GM23338 (cell line): Measurements from ENCODE around the gene BACE2. TPM values are rescaled to one million over a fixed set of nuclear protein-coding genes. Genes with fewer than 3 reads are reported as not detected.

Source experiments
- ATAC-seq: fragments of 200-7000 bp; cut with Tn5 transposase; 3 replicates; pipeline ENCODE4 v1.9.1; 2020
- DNase-seq: peaks from one replicate; pipeline ENCODE4 v3.0.0-alpha.2; 2015; ENCODE audit warnings: low spot score
- H2AFZ ChIP-seq: fragments of 200-600 bp; sonication (generic); 2 replicates; pipeline ENCODE4 v1.8.0; 2016; ENCODE audit warnings: antibody characterized with exemption, mild to moderate bottlenecking, moderate library complexity
- H3F3A ChIP-seq: fragments of 200-600 bp; sonication (generic); replicated peaks from 2 replicates; pipeline ENCODE4 v1.8.0; 2017; ENCODE audit warnings: antibody characterized with exemption, mixed run types, low read depth
- H3K27ac ChIP-seq: fragments of 200-600 bp; sonication (generic); 2 replicates; pipeline ENCODE4 v1.6.1; 2016; ENCODE audit warnings: low read depth
- H3K27me3 ChIP-seq: fragments of 200-600 bp; sonication (generic); 2 replicates; pipeline ENCODE4 v1.8.0; 2016; ENCODE audit warnings: mild to moderate bottlenecking, mixed run types, moderate library complexity; ENCODE audit not compliant: insufficient read depth
- H3K36me3 ChIP-seq: fragments of 200-600 bp; sonication (generic); 2 replicates; pipeline ENCODE4 v1.8.0; 2016; ENCODE audit warnings: mild to moderate bottlenecking; ENCODE audit not compliant: insufficient read depth
- H3K4me1 ChIP-seq: fragments of 200-600 bp; sonication (generic); 2 replicates; pipeline ENCODE4 v1.8.0; 2016; ENCODE audit warnings: mild to moderate bottlenecking, moderate library complexity; ENCODE audit not compliant: insufficient read depth
- H3K4me2 ChIP-seq: fragments of 200-600 bp; sonication (generic); 2 replicates; pipeline ENCODE4 v1.7.1; 2017; ENCODE audit warnings: mixed run types
- H3K4me3 ChIP-seq: fragments of 200-600 bp; sonication (generic); 2 replicates; pipeline ENCODE4 v1.6.1; 2016; ENCODE audit warnings: mixed run types
- H3K79me2 ChIP-seq: fragments of 200-600 bp; sonication (generic); replicated peaks from 2 replicates; pipeline ENCODE4 v1.8.0; 2017; ENCODE audit warnings: mild to moderate bottlenecking; ENCODE audit not compliant: insufficient read depth
- H3K9me2 ChIP-seq: fragments of 200-600 bp; sonication (generic); 2 replicates; pipeline ENCODE4 v1.8.0; 2017; ENCODE audit not compliant: insufficient read depth
- H4K20me1 ChIP-seq: fragments of 200-600 bp; sonication (generic); replicated peaks from 2 replicates; pipeline ENCODE4 v1.8.0; 2017; ENCODE audit warnings: mild to moderate bottlenecking; ENCODE audit not compliant: insufficient read depth
- H3K27ac Mint-ChIP-seq: 2 replicates; pipeline ENCODE4 v1.8.0; 2020; ENCODE audit warnings: inconsistent platforms, mild to moderate bottlenecking, moderate library complexity, mixed read lengths
- H3K27me3 Mint-ChIP-seq: 3 replicates; pipeline ENCODE4 v1.8.0; 2022; ENCODE audit warnings: low read depth, mild to moderate bottlenecking, moderate library complexity, mixed read lengths, inconsistent platforms; ENCODE audit not compliant: insufficient read depth, poor library complexity
- H3K36me3 Mint-ChIP-seq: 3 replicates; pipeline ENCODE4 v1.8.0; 2021; ENCODE audit warnings: low read depth, mild to moderate bottlenecking, inconsistent platforms, moderate library complexity, mixed read lengths
- H3K4me1 Mint-ChIP-seq: 3 replicates; pipeline ENCODE4 v1.8.0; 2020; ENCODE audit warnings: mild to moderate bottlenecking, inconsistent platforms, mixed read lengths
- H3K4me3 Mint-ChIP-seq: 3 replicates; pipeline ENCODE4 v1.8.0; 2021; ENCODE audit warnings: moderate library complexity, mild to moderate bottlenecking, inconsistent platforms, mixed read lengths
- H3K9me3 Mint-ChIP-seq: 3 replicates; pipeline ENCODE4 v1.8.0; 2020; ENCODE audit warnings: moderate library complexity, mild to moderate bottlenecking, inconsistent platforms, mixed read lengths
- CREB1 ChIP-seq: fragments of 250-450 bp; sonication (Bioruptor Pico); IDR thresholded peaks from 2 replicates; pipeline ENCODE4 v1.5.0; 2020; ENCODE audit warnings: low read depth, mild to moderate bottlenecking, moderate library complexity
- EZH2 ChIP-seq: fragments of 200-600 bp; sonication (generic); IDR thresholded peaks from one replicate; pipeline ENCODE4 v1.8.0; 2017; ENCODE audit warnings: antibody characterized with exemption, mild to moderate bottlenecking, low read depth; ENCODE audit not compliant: unreplicated experiment
- EZH2phosphoT487 ChIP-seq: fragments of 200-600 bp; sonication (generic); IDR thresholded peaks from one replicate; pipeline ENCODE4 v1.8.1; 2018; ENCODE audit warnings: antibody characterized with exemption; ENCODE audit not compliant: unreplicated experiment
- JUNB ChIP-seq: IDR thresholded peaks from one replicate; pipeline ENCODE4 v1.6.1; 2016; ENCODE audit warnings: antibody characterized with exemption; ENCODE audit not compliant: unreplicated experiment
- NANOG ChIP-seq: IDR thresholded peaks from 2 replicates; pipeline ENCODE4 v1.6.1; 2016; ENCODE audit warnings: antibody characterized with exemption, borderline replicate concordance
- STAT1 ChIP-seq: IDR thresholded peaks from one replicate; pipeline ENCODE4 v1.6.1; 2016; ENCODE audit warnings: antibody characterized with exemption; ENCODE audit not compliant: unreplicated experiment
- polyA plus RNA-seq: library from polyadenylated mRNA; unstranded; fragments of >200 nt; fragmentation: Nextera tagmentation; extraction: Ambion mirVana; gene quantifications from 2 replicates; pipeline ENCODE4 v1.2.1, GENCODE V29; 2016
- total RNA-seq: library from RNA; depleted of rRNA; stranded (reverse); fragments of >200 nt; shearing (Covaris generic); gene quantifications from 2 replicates; pipeline ENCODE4 v1.2.3, GENCODE V29; 2014
- TF ChIP-seq, protein P1 (sequence below): IDR thresholded peaks from one replicate; pipeline ENCODE4 v1.6.1; 2018; ENCODE audit warnings: antibody characterized with exemption; ENCODE audit not compliant: unreplicated experiment
- TF ChIP-seq, protein P2 (sequence below): fragments of 250-450 bp; sonication (Bioruptor Pico); IDR thresholded peaks from 2 replicates; pipeline ENCODE4 v1.5.0; 2020; ENCODE audit warnings: mild to moderate bottlenecking, moderate library complexity

BACE2 gene
- total and polyA plus RNA-seq, 2 experiments from 2014 or later, result 3.5 to 6.8 TPM

DNA sequence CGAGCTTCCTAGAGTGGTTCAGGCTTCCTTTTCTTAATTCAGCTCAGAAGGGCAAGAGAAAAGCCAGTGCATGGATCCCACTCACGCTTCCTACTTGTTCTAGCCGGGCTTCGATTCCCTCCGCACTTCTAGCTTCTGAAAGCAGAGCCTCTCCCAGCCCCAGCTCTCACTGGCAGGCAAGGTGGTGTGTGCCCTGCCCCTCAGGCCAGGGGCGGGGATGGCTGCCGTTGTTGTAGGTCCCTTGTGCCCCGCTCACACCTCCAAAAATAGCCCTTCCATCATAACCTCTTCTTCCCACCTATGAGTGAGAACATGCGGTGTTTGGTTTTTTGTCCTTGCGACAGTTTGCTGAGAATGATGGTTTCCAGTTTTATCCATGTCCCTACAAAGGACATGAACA, 31.6 kb downstream of the BACE2 start (continued):
- TF ChIP-seq, protein P1, sequence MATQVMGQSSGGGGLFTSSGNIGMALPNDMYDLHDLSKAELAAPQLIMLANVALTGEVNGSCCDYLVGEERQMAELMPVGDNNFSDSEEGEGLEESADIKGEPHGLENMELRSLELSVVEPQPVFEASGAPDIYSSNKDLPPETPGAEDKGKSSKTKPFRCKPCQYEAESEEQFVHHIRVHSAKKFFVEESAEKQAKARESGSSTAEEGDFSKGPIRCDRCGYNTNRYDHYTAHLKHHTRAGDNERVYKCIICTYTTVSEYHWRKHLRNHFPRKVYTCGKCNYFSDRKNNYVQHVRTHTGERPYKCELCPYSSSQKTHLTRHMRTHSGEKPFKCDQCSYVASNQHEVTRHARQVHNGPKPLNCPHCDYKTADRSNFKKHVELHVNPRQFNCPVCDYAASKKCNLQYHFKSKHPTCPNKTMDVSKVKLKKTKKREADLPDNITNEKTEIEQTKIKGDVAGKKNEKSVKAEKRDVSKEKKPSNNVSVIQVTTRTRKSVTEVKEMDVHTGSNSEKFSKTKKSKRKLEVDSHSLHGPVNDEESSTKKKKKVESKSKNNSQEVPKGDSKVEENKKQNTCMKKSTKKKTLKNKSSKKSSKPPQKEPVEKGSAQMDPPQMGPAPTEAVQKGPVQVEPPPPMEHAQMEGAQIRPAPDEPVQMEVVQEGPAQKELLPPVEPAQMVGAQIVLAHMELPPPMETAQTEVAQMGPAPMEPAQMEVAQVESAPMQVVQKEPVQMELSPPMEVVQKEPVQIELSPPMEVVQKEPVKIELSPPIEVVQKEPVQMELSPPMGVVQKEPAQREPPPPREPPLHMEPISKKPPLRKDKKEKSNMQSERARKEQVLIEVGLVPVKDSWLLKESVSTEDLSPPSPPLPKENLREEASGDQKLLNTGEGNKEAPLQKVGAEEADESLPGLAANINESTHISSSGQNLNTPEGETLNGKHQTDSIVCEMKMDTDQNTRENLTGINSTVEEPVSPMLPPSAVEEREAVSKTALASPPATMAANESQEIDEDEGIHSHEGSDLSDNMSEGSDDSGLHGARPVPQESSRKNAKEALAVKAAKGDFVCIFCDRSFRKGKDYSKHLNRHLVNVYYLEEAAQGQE, result no peak

DNA sequence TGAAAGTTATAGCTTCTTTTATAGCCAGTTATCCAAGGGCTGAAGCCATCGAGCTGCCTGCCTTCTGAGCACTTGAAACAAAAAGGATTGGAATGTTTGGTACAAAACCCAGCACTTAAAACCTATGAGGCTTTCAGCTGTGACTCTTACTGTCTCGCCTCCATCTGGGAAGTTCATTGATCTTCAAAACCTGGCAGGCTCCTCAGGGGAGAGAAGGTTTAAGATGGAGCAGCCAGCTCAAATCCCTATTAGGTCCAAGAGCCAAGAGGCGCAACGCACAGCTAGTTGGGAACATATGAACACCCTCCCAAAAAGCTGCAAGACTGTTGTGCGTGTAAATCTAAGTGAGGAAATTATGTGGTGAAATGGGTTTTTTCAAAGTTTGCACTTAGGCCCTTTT, 33.4 kb downstream of the BACE2 start:
- no peaks in the 10 kb centered on the region for H3K4me1 ChIP-seq
- H3K9me3 Mint-ChIP-seq, result no peaks in the 10 kb centered on the region
- no peak overlapping the region for H3K27ac ChIP-seq
- no peaks in the 10 kb centered on the region for H4K20me1 ChIP-seq
- no peak overlapping the region for H3K4me3 Mint-ChIP-seq
- no peak for ATAC-seq
- no peaks in the 10 kb centered on the region for H3K27me3 ChIP-seq
- peaks cover 6% of the 10 kb centered on the region; the same call in 2 of the 3 replicates for H3K4me1 Mint-ChIP-seq
- H3K27me3 Mint-ChIP-seq, result peaks cover 6% of the 10 kb centered on the region
- H3K79me2 ChIP-seq, result no peaks in the 10 kb centered on the region
- no peaks in the 10 kb centered on the region for H3F3A ChIP-seq
- H3K36me3 ChIP-seq, result no peaks in the 10 kb centered on the region
- H3K9me2 ChIP-seq, result no peaks in the 10 kb centered on the region
- no peaks in the 10 kb centered on the region for H3K36me3 Mint-ChIP-seq
- no peak overlapping the region for H3K27ac Mint-ChIP-seq
- no peak overlapping the region for H2AFZ ChIP-seq
- no peak overlapping the region for H3K4me3 ChIP-seq
- H3K4me2 ChIP-seq, result no peak overlapping the region
- DNase-seq, result no peak
- TF ChIP-seq CREB1 (CRISPR knock-in tag), result no peak
- no peak for TF ChIP-seq EZH2
- no peak for TF ChIP-seq JUNB
- TF ChIP-seq NANOG, result no peak
- TF ChIP-seq, protein P2, sequence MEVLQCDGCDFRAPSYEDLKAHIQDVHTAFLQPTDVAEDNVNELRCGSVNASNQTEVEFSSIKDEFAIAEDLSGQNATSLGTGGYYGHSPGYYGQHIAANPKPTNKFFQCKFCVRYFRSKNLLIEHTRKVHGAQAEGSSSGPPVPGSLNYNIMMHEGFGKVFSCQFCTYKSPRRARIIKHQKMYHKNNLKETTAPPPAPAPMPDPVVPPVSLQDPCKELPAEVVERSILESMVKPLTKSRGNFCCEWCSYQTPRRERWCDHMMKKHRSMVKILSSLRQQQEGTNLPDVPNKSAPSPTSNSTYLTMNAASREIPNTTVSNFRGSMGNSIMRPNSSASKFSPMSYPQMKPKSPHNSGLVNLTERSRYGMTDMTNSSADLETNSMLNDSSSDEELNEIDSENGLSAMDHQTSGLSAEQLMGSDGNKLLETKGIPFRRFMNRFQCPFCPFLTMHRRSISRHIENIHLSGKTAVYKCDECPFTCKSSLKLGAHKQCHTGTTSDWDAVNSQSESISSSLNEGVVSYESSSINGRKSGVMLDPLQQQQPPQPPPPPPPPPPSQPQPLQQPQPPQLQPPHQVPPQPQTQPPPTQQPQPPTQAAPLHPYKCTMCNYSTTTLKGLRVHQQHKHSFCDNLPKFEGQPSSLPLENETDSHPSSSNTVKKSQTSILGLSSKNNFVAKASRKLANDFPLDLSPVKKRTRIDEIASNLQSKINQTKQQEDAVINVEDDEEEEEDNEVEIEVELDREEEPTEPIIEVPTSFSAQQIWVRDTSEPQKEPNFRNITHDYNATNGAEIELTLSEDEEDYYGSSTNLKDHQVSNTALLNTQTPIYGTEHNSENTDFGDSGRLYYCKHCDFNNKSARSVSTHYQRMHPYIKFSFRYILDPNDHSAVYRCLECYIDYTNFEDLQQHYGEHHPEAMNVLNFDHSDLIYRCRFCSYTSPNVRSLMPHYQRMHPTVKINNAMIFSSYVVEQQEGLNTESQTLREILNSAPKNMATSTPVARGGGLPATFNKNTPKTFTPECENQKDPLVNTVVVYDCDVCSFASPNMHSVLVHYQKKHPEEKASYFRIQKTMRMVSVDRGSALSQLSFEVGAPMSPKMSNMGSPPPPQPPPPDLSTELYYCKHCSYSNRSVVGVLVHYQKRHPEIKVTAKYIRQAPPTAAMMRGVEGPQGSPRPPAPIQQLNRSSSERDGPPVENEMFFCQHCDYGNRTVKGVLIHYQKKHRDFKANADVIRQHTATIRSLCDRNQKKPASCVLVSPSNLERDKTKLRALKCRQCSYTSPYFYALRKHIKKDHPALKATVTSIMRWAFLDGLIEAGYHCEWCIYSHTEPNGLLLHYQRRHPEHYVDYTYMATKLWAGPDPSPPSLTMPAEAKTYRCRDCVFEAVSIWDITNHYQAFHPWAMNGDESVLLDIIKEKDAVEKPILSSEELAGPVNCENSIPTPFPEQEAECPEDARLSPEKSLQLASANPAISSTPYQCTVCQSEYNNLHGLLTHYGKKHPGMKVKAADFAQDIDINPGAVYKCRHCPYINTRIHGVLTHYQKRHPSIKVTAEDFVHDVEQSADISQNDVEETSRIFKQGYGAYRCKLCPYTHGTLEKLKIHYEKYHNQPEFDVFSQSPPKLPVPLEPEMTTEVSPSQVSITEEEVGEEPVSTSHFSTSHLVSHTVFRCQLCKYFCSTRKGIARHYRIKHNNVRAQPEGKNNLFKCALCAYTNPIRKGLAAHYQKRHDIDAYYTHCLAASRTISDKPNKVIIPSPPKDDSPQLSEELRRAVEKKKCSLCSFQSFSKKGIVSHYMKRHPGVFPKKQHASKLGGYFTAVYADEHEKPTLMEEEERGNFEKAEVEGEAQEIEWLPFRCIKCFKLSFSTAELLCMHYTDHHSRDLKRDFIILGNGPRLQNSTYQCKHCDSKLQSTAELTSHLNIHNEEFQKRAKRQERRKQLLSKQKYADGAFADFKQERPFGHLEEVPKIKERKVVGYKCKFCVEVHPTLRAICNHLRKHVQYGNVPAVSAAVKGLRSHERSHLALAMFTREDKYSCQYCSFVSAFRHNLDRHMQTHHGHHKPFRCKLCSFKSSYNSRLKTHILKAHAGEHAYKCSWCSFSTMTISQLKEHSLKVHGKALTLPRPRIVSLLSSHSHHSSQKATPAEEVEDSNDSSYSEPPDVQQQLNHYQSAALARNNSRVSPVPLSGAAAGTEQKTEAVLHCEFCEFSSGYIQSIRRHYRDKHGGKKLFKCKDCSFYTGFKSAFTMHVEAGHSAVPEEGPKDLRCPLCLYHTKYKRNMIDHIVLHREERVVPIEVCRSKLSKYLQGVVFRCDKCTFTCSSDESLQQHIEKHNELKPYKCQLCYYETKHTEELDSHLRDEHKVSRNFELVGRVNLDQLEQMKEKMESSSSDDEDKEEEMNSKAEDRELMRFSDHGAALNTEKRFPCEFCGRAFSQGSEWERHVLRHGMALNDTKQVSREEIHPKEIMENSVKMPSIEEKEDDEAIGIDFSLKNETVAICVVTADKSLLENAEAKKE, result no peak
- TF ChIP-seq STAT1, result no peak
- no peak for TF ChIP-seq EZH2phosphoT487
